ENCODE measurements around the gene UNC5C.
"Not testable (repeated sequence)": the region's sequence is repeated elsewhere in the genome, so short reads cannot be mapped to it uniquely, and the experiment has no call there.

UNC5C gene

DNA sequence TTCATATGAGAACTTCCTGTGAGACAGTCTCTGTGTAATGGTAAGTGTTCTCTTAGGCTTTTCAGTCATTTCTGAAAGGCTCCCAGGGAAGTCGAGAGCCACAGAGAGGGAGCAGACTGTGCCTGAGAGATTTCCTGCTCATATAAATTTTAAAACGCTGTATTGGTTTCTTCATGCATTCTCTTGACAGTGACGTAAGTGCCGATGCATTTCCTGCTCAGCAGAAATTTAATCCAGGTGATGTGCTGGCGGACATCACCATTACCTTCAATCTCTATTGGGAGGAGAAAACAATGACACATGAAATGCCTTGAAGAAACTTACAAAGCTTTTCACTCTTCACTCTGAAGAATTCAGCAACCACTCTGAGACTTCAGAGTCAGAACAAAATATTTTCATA, 407.4 kb downstream of the UNC5C start:
- no peak overlapping the region for H3K4me2 ChIP-seq

DNA sequence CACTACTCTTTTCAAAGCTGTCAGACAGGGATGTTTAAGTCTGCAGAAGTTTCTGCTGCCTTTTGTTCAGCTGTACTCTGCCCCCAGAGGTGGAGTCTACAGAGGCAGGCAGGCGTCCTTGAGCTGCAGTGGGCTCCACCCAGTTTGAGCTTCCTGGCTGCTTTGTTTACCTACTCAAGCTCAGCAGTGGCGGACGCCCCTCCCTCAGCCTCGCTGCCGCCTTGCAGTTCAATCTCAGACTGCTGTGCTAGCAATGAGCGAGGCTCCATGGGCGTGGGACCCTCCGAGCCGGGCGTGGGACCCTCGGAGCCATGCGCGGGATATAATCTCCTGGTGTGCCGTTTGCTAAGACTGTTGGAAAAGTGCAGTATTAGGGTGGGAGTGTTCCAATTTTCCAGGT, 409.3 kb downstream of the UNC5C start:
- H4K20me1 ChIP-seq (ENCODE audit: insufficient read depth); H2AFZ ChIP-seq (ENCODE audit: low read depth); H3K9ac ChIP-seq; H3K27me3 ChIP-seq (ENCODE audit: insufficient read depth, low read depth); H3K36me3 ChIP-seq (ENCODE audit: insufficient read depth); H3K27ac ChIP-seq; H3K4me3 ChIP-seq (IDR thresholded peaks at IDR 0.05; ENCODE audit: insufficient read depth, low read depth, low read length); H3K4me1 ChIP-seq (ENCODE audit: low read depth, poor library complexity, severe bottlenecking); H3K4me2 ChIP-seq; H3K79me2 ChIP-seq (ENCODE audit: insufficient read depth, low read depth): not testable (repeated sequence)

More for the DNA sequence above, 407.4 kb downstream of the UNC5C start:
- Histone ChIP-seq H3K27ac (no peak overlapping the region), H3K79me2 (ENCODE audit: insufficient read depth, low read depth) (no peaks in the 10 kb centered on the region), H3K4me1 (ENCODE audit: low read depth, poor library complexity, severe bottlenecking) (no peaks in the 10 kb centered on the region), H2AFZ (ENCODE audit: low read depth) (no peak overlapping the region), H4K20me1 (ENCODE audit: insufficient read depth) (no peaks in the 10 kb centered on the region), H3K36me3 (ENCODE audit: insufficient read depth) (no peaks in the 10 kb centered on the region), H3K27me3 (ENCODE audit: insufficient read depth, low read depth) (no peaks in the 10 kb centered on the region), H3K4me3 (IDR thresholded peaks at IDR 0.05; ENCODE audit: insufficient read depth, low read depth, low read length) (no peak overlapping the region), H3K9ac (no peak overlapping the region)
- TF ChIP-seq, protein P1, sequence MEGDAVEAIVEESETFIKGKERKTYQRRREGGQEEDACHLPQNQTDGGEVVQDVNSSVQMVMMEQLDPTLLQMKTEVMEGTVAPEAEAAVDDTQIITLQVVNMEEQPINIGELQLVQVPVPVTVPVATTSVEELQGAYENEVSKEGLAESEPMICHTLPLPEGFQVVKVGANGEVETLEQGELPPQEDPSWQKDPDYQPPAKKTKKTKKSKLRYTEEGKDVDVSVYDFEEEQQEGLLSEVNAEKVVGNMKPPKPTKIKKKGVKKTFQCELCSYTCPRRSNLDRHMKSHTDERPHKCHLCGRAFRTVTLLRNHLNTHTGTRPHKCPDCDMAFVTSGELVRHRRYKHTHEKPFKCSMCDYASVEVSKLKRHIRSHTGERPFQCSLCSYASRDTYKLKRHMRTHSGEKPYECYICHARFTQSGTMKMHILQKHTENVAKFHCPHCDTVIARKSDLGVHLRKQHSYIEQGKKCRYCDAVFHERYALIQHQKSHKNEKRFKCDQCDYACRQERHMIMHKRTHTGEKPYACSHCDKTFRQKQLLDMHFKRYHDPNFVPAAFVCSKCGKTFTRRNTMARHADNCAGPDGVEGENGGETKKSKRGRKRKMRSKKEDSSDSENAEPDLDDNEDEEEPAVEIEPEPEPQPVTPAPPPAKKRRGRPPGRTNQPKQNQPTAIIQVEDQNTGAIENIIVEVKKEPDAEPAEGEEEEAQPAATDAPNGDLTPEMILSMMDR (conservative IDR thresholded peaks at IDR 0.05; ENCODE audit: low read depth, low read length) = no peak

DNA sequence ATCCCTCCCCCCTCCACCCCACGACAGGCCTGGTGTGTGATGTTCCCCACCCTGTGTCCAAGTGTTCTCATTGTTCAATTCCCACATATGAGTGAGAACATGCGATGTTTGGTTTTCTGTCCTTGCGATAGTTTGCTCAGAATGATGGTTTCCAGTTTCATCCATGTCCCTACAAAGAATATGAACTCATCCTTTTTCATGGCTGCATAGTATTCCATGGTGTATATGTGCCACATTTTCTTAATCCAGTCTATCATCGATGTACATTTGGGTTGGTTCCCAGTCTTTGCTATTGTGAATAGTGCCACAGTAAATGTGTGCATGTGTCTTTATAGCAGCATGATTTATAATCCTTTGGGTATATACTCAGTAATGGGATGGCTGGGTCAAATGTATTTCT, 414.8 kb downstream of the UNC5C start:
- H3K4me2 ChIP-seq; H2AFZ ChIP-seq (ENCODE audit: low read depth); H3K9ac ChIP-seq; H3K27ac ChIP-seq; H3K36me3 ChIP-seq (ENCODE audit: insufficient read depth); H3K79me2 ChIP-seq (ENCODE audit: insufficient read depth, low read depth); H4K20me1 ChIP-seq (ENCODE audit: insufficient read depth); H3K27me3 ChIP-seq (ENCODE audit: insufficient read depth, low read depth); H3K4me1 ChIP-seq (ENCODE audit: low read depth, poor library complexity, severe bottlenecking); H3K4me3 ChIP-seq (IDR thresholded peaks at IDR 0.05; ENCODE audit: insufficient read depth, low read depth, low read length): not testable (repeated sequence)

DNA sequence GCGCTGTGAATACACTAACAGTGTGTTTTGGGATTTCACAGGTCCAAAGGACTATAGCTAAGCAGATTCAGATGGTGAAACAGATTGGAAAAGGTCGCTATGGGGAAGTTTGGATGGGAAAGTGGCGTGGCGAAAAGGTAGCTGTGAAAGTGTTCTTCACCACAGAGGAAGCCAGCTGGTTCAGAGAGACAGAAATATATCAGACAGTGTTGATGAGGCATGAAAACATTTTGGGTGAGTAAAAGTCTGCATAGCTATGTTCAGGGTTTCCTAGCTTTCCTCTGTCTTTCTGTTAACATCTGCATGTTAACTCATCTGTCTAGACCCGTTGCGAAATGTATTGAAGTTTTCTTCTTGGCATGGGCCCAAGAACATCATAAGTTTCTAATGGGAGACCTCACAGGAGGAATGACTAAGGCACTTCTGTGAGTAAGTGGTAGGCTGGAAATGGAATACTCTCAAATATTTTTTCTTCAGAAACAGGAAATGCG, 418.9 kb downstream of the UNC5C start:
- Histone ChIP-seq H3K4me3 (IDR thresholded peaks at IDR 0.05; ENCODE audit: insufficient read depth, low read depth, low read length) (no peak overlapping the region), H3K27ac (no peak overlapping the region), H3K4me2 (no peak overlapping the region), H3K36me3 (ENCODE audit: insufficient read depth) (no peaks in the 10 kb centered on the region), H2AFZ (ENCODE audit: low read depth) (no peak overlapping the region), H3K79me2 (ENCODE audit: insufficient read depth, low read depth) (no peaks in the 10 kb centered on the region), H3K9ac (no peak overlapping the region), H3K27me3 (ENCODE audit: insufficient read depth, low read depth) (no peaks in the 10 kb centered on the region), H3K4me1 (ENCODE audit: low read depth, poor library complexity, severe bottlenecking) (no peaks in the 10 kb centered on the region), H4K20me1 (ENCODE audit: insufficient read depth) (no peaks in the 10 kb centered on the region)
- TF ChIP-seq, protein P1 (conservative IDR thresholded peaks at IDR 0.05; ENCODE audit: low read depth, low read length) = no peak

DNA sequence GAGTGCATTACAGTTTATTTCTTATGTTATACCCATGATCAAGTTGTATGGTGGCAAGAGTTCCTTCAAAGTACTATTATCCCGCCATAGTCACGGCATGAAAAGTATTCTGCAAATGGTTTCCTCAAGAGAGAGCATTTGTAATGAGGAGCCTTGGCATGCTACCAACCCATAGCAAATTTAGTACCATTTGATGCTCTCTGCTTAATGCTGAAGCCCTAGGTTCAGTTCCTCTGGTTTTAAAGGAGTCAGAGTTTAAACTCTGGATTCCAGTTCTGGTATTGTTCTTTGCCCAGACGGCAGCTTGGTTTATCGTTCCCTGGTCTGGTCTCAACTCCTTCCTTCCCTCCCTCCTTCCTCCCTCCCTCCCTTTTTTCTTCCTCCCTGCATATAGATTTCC, 419.7 kb downstream of the UNC5C start:
- TF ChIP-seq, protein P1 (conservative IDR thresholded peaks at IDR 0.05; ENCODE audit: low read depth, low read length) = no peak
- Histone ChIP-seq H3K4me3 (IDR thresholded peaks at IDR 0.05; ENCODE audit: insufficient read depth, low read depth, low read length) (no peak overlapping the region), H3K27me3 (ENCODE audit: insufficient read depth, low read depth) (no peaks in the 10 kb centered on the region), H2AFZ (ENCODE audit: low read depth) (no peak overlapping the region), H3K4me1 (ENCODE audit: low read depth, poor library complexity, severe bottlenecking) (no peaks in the 10 kb centered on the region), H3K9ac (no peak overlapping the region), H3K4me2 (no peak overlapping the region), H3K27ac (no peak overlapping the region), H3K36me3 (ENCODE audit: insufficient read depth) (no peaks in the 10 kb centered on the region), H4K20me1 (ENCODE audit: insufficient read depth) (no peaks in the 10 kb centered on the region), H3K79me2 (ENCODE audit: insufficient read depth, low read depth) (no peaks in the 10 kb centered on the region)
